Caco-2 (cell line): ENCODE data around the gene DTNB. TPM values are rescaled to one million over a fixed set of nuclear protein-coding genes. Genes with fewer than 3 reads are reported as not detected.
A peak's percentile ranks its signal among the peaks of the same experiment; 100 is the strongest.

ENCODE experiments used
- BruUV-seq: library from RNA; stranded (reverse); fragments of 400-500 nt; replicated peaks from 2 replicates; lab custom pipeline; 2021; lab: Mats Ljungman, UMichigan
- CTCF ChIA-PET: fragments of 300-600 bp; sonication (Branson Sonifier 250); formaldehyde crosslinking; loops from one replicate; lab custom pipeline; 2022; ENCODE audit warnings: antibody characterized with exemption; lab: Charles Lee
- POLR2A ChIA-PET: fragments of 300-600 bp; sonication (Branson Sonifier 250); formaldehyde crosslinking; loops from one replicate; lab custom pipeline; 2022; ENCODE audit warnings: antibody characterized with exemption; lab: Charles Lee
- DNase-seq, 2 experiments: peaks; one replicate each; pipeline versions ENCODE4 v3.0.0 to v3.0.0-alpha.2; 2020 to 2022
- H3K27me3 ChIP-seq: replicated peaks from 2 replicates; pipeline ENCODE4 v1.6.0; 2011; ENCODE audit warnings: low read length; ENCODE audit not compliant: control insufficient read depth, insufficient read depth
- H3K36me3 ChIP-seq: 2 replicates; pipeline ENCODE4 v1.5.1; 2011; ENCODE audit warnings: low read length; ENCODE audit not compliant: control insufficient read depth, insufficient read depth
- H3K4me1 ChIP-seq: fragments of 250-450 bp; sonication (Bioruptor Pico); 2 replicates; pipeline ENCODE4 v1.5.1; 2020; ENCODE audit warnings: mild to moderate bottlenecking
- H3K4me3 ChIP-seq: 2 replicates; pipeline ENCODE4 v1.5.1; 2011; ENCODE audit warnings: low read depth, mild to moderate bottlenecking, control low read depth, low read length
- H3K9me3 ChIP-seq: fragments of 250-450 bp; sonication (Bioruptor Pico); 2 replicates; pipeline ENCODE4 v1.5.1; 2020; ENCODE audit warnings: mild to moderate bottlenecking, moderate library complexity
- H3K27ac Mint-ChIP-seq: one replicate; pipeline ENCODE4 v1.8.0; 2022; ENCODE audit warnings: mixed read lengths; ENCODE audit not compliant: unreplicated experiment
- H3K27me3 Mint-ChIP-seq: one replicate; pipeline ENCODE4 v1.8.0; 2022; ENCODE audit warnings: mixed read lengths; ENCODE audit not compliant: insufficient read depth, unreplicated experiment
- H3K36me3 Mint-ChIP-seq: one replicate; pipeline ENCODE4 v1.8.0; 2022; ENCODE audit warnings: mild to moderate bottlenecking, mixed read lengths; ENCODE audit not compliant: insufficient read depth, unreplicated experiment
- H3K4me1 Mint-ChIP-seq: one replicate; pipeline ENCODE4 v1.8.0; 2022; ENCODE audit warnings: low read depth, mixed read lengths; ENCODE audit not compliant: unreplicated experiment
- H3K4me3 Mint-ChIP-seq: one replicate; pipeline ENCODE4 v1.8.0; 2022; ENCODE audit warnings: mild to moderate bottlenecking, moderate library complexity, mixed read lengths; ENCODE audit not compliant: unreplicated experiment
- H3K9me3 Mint-ChIP-seq: one replicate; pipeline ENCODE4 v1.8.0; 2022; ENCODE audit warnings: mixed read lengths; ENCODE audit not compliant: unreplicated experiment
- intact Hi-C: fragments of 100-400 bp; cut with micrococcal nuclease; formaldehyde crosslinking; loops from one replicate; pipeline ENCODE4 v1.10.0; 2022; ENCODE audit not compliant: unreplicated experiment
- total RNA-seq: library from RNA; stranded (reverse); gene quantifications from 2 replicates; pipeline ENCODE4 v1.2.3, GENCODE V29; 2022
- TF ChIP-seq, protein P1 (sequence below), 2 experiments: fragments of 200-600 bp in 1 of 2; IDR thresholded peaks; 1 replicate in 1 of 2; 2 replicates in 1 of 2; pipeline versions ENCODE4 v1.5.1 to v1.8.0; 2011 to 2022; ENCODE audit warnings: antibody characterized with exemption in 1 of 2, control low read depth in 1 of 2, inconsistent platforms in 1 of 2, low read depth in 1 of 2, low read length in 1 of 2, mild to moderate bottlenecking in 1 of 2, moderate library complexity in 1 of 2; ENCODE audit not compliant: insufficient read depth in 1 of 2, severe bottlenecking in 1 of 2, unreplicated experiment in 1 of 2

DTNB gene
- total RNA-seq, 1 experiment from 2014 or later: 50.4 TPM

DNA sequence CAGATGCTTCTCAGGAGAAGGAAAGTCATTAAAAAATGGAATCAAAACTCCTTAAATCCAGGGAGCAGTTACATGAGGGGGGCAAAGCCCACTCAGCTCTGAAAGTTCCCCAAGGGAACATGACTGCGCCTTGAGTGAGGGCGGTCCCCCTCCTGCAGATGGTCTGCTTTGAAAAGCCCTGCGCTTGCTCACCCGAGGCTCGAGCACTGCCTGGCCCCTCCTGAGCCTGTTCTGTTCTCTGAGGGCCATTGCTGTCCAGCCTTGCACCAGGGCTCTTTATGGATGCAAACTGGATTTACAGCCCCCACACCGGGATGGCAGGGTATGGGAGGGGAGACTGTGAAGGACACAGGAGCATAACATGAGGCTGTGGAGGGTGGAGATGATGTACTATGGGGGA is 293.8 kb downstream of the DTNB start:
- H3K4me3 Mint-ChIP-seq: no peak overlapping the region
- H3K27ac Mint-ChIP-seq: no peak overlapping the region
- TF ChIP-seq, protein P1, sequence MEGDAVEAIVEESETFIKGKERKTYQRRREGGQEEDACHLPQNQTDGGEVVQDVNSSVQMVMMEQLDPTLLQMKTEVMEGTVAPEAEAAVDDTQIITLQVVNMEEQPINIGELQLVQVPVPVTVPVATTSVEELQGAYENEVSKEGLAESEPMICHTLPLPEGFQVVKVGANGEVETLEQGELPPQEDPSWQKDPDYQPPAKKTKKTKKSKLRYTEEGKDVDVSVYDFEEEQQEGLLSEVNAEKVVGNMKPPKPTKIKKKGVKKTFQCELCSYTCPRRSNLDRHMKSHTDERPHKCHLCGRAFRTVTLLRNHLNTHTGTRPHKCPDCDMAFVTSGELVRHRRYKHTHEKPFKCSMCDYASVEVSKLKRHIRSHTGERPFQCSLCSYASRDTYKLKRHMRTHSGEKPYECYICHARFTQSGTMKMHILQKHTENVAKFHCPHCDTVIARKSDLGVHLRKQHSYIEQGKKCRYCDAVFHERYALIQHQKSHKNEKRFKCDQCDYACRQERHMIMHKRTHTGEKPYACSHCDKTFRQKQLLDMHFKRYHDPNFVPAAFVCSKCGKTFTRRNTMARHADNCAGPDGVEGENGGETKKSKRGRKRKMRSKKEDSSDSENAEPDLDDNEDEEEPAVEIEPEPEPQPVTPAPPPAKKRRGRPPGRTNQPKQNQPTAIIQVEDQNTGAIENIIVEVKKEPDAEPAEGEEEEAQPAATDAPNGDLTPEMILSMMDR (IDR thresholded peaks at IDR 0.05; ENCODE audit: insufficient read depth in 1 of 2, low read depth in 1 of 2, low read length in 1 of 2, severe bottlenecking in 1 of 2, unreplicated experiment in 1 of 2): no peak
- peaks cover 13% of the 10 kb centered on the region for H3K4me1 Mint-ChIP-seq
- no peaks in the 10 kb centered on the region for H3K27me3 ChIP-seq
- no peaks in the 10 kb centered on the region for H3K9me3 Mint-ChIP-seq
- no TSS peak for BruUV-seq
- DNase-seq: peak in 1 of 2 experiments; percentile 12
- H3K9me3 ChIP-seq: no peaks in the 10 kb centered on the region
- no peak overlapping the region for H3K4me3 ChIP-seq
- peaks cover 11% of the 10 kb centered on the region for H3K4me1 ChIP-seq
- ChIA-PET CTCF (no interaction called here), POLR2A (no interaction called here)
- intact Hi-C loops: loop anchor here (10.0 kb wide), 1 partner anchor 285 kb away; no protein-coding TSS in a partner anchor
- peaks cover 10% of the 10 kb centered on the region for H3K36me3 Mint-ChIP-seq
- H3K36me3 ChIP-seq: no peaks in the 10 kb centered on the region
- no peaks in the 10 kb centered on the region for H3K27me3 Mint-ChIP-seq

DNA sequence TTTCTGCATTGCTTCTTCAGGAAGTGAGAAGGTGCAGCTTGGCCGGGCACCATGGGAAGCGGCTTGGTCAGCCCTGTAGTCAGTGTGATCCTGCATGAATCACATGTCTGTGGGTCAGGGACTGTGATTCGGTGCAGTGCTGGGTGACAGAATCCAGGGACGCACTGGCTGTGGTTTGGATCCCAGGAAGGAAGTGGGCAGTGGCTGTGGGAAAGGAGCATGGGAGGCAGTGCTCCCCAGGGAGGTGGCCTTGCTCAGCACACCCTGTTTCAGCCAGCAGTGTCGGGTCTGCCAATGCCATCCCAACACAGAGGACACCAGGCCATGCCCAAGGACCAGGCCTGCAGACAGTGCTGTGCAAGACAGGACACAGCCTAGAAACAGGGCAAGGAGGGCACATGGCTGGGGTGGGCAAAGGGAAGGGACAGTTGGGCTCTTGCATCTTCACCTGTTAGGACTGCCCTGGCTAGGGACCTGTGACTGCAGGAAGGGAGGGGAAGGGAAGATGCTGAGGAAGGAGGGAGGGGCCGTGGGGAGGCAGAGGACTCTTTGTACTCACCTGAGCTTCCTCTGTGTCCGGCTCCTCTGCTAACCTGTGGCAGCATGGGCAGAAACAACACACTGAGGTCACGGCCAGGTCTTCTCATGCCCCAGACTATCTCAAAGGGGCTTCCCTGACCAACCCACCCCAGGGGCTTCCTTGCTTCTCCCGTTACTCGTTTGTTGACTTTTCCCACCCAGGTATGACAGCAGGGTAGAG is 294.5 kb downstream of the DTNB start:
- DNase-seq: peak in 1 of 2 experiments; percentile 26
- Mint-ChIP-seq H3K4me3 (no peak overlapping the region), H3K27me3 (no peaks in the 10 kb centered on the region), H3K4me1 (peaks cover 13% of the 10 kb centered on the region), H3K27ac (no peak overlapping the region), H3K9me3 (no peaks in the 10 kb centered on the region), H3K36me3 (peaks cover 10% of the 10 kb centered on the region)
- no TSS peak for BruUV-seq
- TF ChIP-seq, protein P1 (IDR thresholded peaks at IDR 0.05; ENCODE audit: insufficient read depth in 1 of 2, low read depth in 1 of 2, low read length in 1 of 2, severe bottlenecking in 1 of 2, unreplicated experiment in 1 of 2): no peak
- CTCF ChIA-PET: no interaction called here
- Histone ChIP-seq H3K27me3 (no peaks in the 10 kb centered on the region), H3K4me1 (peaks cover 11% of the 10 kb centered on the region), H3K36me3 (no peaks in the 10 kb centered on the region), H3K4me3 (no peak overlapping the region), H3K9me3 (no peaks in the 10 kb centered on the region)
- POLR2A ChIA-PET: no interaction called here
- intact Hi-C loops: loop anchor here (10.0 kb wide), 1 partner anchor 286 kb away; no protein-coding TSS in a partner anchor

GRCh38 chr2:25377822-25378421 is 295.5 kb downstream of the DTNB start:
- TF ChIP-seq, protein P1 (IDR thresholded peaks at IDR 0.05; ENCODE audit: insufficient read depth in 1 of 2, low read depth in 1 of 2, low read length in 1 of 2, severe bottlenecking in 1 of 2, unreplicated experiment in 1 of 2): no peak
- no peak overlapping the region for H3K4me3 Mint-ChIP-seq
- Histone ChIP-seq H3K4me3 (no peak overlapping the region), H3K9me3 (no peaks in the 10 kb centered on the region), H3K27me3 (no peaks in the 10 kb centered on the region), H3K4me1 (peaks cover 11% of the 10 kb centered on the region), H3K36me3 (no peaks in the 10 kb centered on the region)
- H3K4me1 Mint-ChIP-seq: peaks cover 13% of the 10 kb centered on the region
- no TSS peak for BruUV-seq
- ChIA-PET POLR2A (no interaction called here), CTCF (interaction anchor here (2.8 kb wide), 1 partner anchor 16 kb away, joined by 31 read pairs; no protein-coding TSS in a partner anchor)
- H3K36me3 Mint-ChIP-seq: peaks cover 10% of the 10 kb centered on the region
- no peaks in the 10 kb centered on the region for H3K9me3 Mint-ChIP-seq
- no peaks in the 10 kb centered on the region for H3K27me3 Mint-ChIP-seq
- DNase-seq: no peak
- intact Hi-C loops: loop anchor here (1.0 to 10.0 kb wide), 6 partner anchors 16 to 287 kb away; no protein-coding TSS in a partner anchor
- H3K27ac Mint-ChIP-seq: peak overlapping the region; percentile 66
